K562 (cell line): Measurements from ENCODE around the gene NCR1. TPM values are rescaled to one million over a fixed set of nuclear protein-coding genes. Genes with fewer than 3 reads are reported as not detected.

Experiments used
- ARID3B ChIP-seq: fragments of 250-450 bp; sonication (Bioruptor Pico); IDR thresholded peaks from 2 replicates; pipeline ENCODE4 v1.4.0; 2020; ENCODE audit warnings: borderline replicate concordance
- DLX4 ChIP-seq: fragments of 250-450 bp; sonication (Bioruptor Pico); IDR thresholded peaks from 2 replicates; pipeline ENCODE4 v1.6.1; 2021; ENCODE audit warnings: mild to moderate bottlenecking
- E2F4 ChIP-seq: sonication (generic); formaldehyde crosslinking; IDR thresholded peaks from 2 replicates; pipeline ENCODE4 v1.8.0; 2022; ENCODE audit warnings: mild to moderate bottlenecking, low read depth, missing genetic modification reagents
- HDAC6 ChIP-seq: IDR thresholded peaks from 2 replicates; pipeline ENCODE4 v1.6.1; 2012; ENCODE audit warnings: low read depth, mild to moderate bottlenecking, control low read depth, inconsistent platforms, low read length, moderate library complexity
- PHF8 ChIP-seq: fragments of 200-600 bp; sonication (generic); IDR thresholded peaks from 2 replicates; pipeline ENCODE4 v1.6.1; 2012; ENCODE audit warnings: mixed run types, mild to moderate bottlenecking, inconsistent platforms, low read length, moderate library complexity, borderline replicate concordance
- ZNF639 ChIP-seq, 2 experiments: fragments of 200-800 bp in 1 of 2; sonication (Bioruptor generic) in 1 of 2; sonication (generic) in 1 of 2; formaldehyde crosslinking in 1 of 2; IDR thresholded peaks in 1 of 2; conservative IDR thresholded peaks in 1 of 2; 2 replicates each; pipeline versions ENCODE4 v1.5.0 to v1.6.1; 2016 to 2020; ENCODE audit warnings: missing compliant biosample characterization in 1 of 2, missing genetic modification characterization in 1 of 2, missing genetic modification reagents in 1 of 2
- polyA plus RNA-seq, 8 experiments: library from polyadenylated mRNA; depleted of rRNA in 4 of 8; stranded (reverse) in 5 of 8; unstranded in 3 of 8; fragments of >200 nt; fragmentation: Nextera tagmentation in 2 of 8; fragmentation: Illumina TruSeq in 1 of 8; extraction: Ambion mirVana in 2 of 8; extraction: Trizol in 1 of 8; gene quantifications; 2 replicates each; pipeline versions ENCODE4 v1.2.1 to v1.2.3, GENCODE V29; 2011 to 2014; ENCODE audit warnings: inconsistent platforms in 1 of 8, missing spikeins in 1 of 8
- total RNA-seq, 7 experiments: library from RNA; depleted of rRNA in 6 of 7; stranded (reverse); fragments of >200 nt in 6 of 7; fragmentation: Illumina TruSeq in 2 of 7; extraction: Trizol in 2 of 7; gene quantifications; 2 replicates each; pipeline versions ENCODE4 v1.2.1 to v1.2.3, GENCODE V29; 2011 to 2021; ENCODE audit warnings: low replicate concordance in 1 of 7

The NCR1 gene
- total and polyA plus RNA-seq, 9 of the 15 experiments (the other 6 are each of a cell fraction or from before 2014, with no cell fraction given) = 0.25 to 3.1 (median 1.2) TPM

GRCh38 chr19:54905803-54906511 lies at the start of gene NCR1 (continued):
- TF ChIP-seq ARID3B (CRISPR knock-in tag) = no peak
- no peak for TF ChIP-seq E2F4
- no peak for TF ChIP-seq HDAC6
- no peak for TF ChIP-seq DLX4 (CRISPR knock-in tag)
- peak in 1 of 2 experiments; percentile 58; a peak in 1 of 4 replicates for TF ChIP-seq ZNF639 (CRISPR knock-in tag; conservative IDR thresholded peaks at IDR 0.05 in 1 of 2, IDR thresholded peaks at IDR 0.05 in 1 of 2)
- TF ChIP-seq PHF8 = peak; percentile 68; the same call in 1 of the 2 replicates
